ENCODE measurements around the gene GADL1. TPM values are rescaled to one million over a fixed set of nuclear protein-coding genes. Genes with fewer than 3 reads are reported as not detected.

The GADL1 gene
- polyA plus RNA-seq, 1 donor from 2014 or later: not detected

GRCh38 chr3:30720586-30721313 is 173.7 kb downstream of the GADL1 start:
- Mint-ChIP-seq H3K36me3 (no peaks in the 10 kb centered on the region), H3K4me1 (peaks cover 0 to 4% (median 0%) of the 10 kb centered on the region in 3 donors), H3K27ac (no peak overlapping the region), H3K9me3 (peaks cover 0 to 7% (median 0%) of the 10 kb centered on the region in 3 donors), H3K4me3 (no peak overlapping the region), H3K27me3 (peaks cover 10% of the 10 kb centered on the region)

- H3K4me3 Mint-ChIP-seq: no peak overlapping the region
These were observed 174.9 kb downstream of the GADL1 start for GRCh38 chr3:30719536-30719935.

GRCh38 chr3:30713885-30714503 is 180.5 kb downstream of the GADL1 start:
- Mint-ChIP-seq H3K27ac (no peak overlapping the region), H3K36me3 (no peaks in the 10 kb centered on the region)

More at GRCh38 chr3:30719536-30719935, 174.9 kb downstream of the GADL1 start:
- Mint-ChIP-seq H3K36me3 (no peaks in the 10 kb centered on the region), H3K9me3 (peaks cover 0 to 3% (median 0%) of the 10 kb centered on the region in 3 donors), H3K4me1 (peaks cover 0 to 4% (median 0%) of the 10 kb centered on the region in 3 donors), H3K27ac (no peak overlapping the region), H3K27me3 (peaks cover 14% of the 10 kb centered on the region)

GRCh38 chr3:30712991-30713390 is 181.5 kb downstream of the GADL1 start:
- H3K4me1 Mint-ChIP-seq: peaks cover 0 to 4% (median 3%) of the 10 kb centered on the region in 3 donors
- H3K27ac Mint-ChIP-seq: no peak overlapping the region
- H3K27me3 Mint-ChIP-seq: peaks cover 5% of the 10 kb centered on the region
- no peak overlapping the region for H3K4me3 Mint-ChIP-seq
- H3K36me3 Mint-ChIP-seq: no peaks in the 10 kb centered on the region
- H3K9me3 Mint-ChIP-seq: no peaks in the 10 kb centered on the region

More at GRCh38 chr3:30713885-30714503, 180.5 kb downstream of the GADL1 start:
- Mint-ChIP-seq H3K27me3 (peaks cover 7% of the 10 kb centered on the region), H3K4me1 (peaks cover 0 to 4% (median 0%) of the 10 kb centered on the region in 3 donors), H3K4me3 (no peak overlapping the region), H3K9me3 (no peaks in the 10 kb centered on the region)

GRCh38 chr3:30711867-30712266 is 182.6 kb downstream of the GADL1 start:
- peaks cover 0 to 3% (median 0%) of the 10 kb centered on the region in 3 donors for H3K9me3 Mint-ChIP-seq
- H3K27me3 Mint-ChIP-seq: peaks cover 5% of the 10 kb centered on the region
- H3K4me1 Mint-ChIP-seq: peaks cover 0 to 4% (median 3%) of the 10 kb centered on the region in 3 donors
- no peak overlapping the region for H3K27ac Mint-ChIP-seq
- no peak overlapping the region for H3K4me3 Mint-ChIP-seq
- H3K36me3 Mint-ChIP-seq: no peaks in the 10 kb centered on the region

- H3K27ac Mint-ChIP-seq: no peak overlapping the region
These were observed 183.3 kb downstream of the GADL1 start for GRCh38 chr3:30711151-30711550.

GRCh38 chr3:30710017-30710416 is 184.4 kb downstream of the GADL1 start:
- peaks cover 3% of the 10 kb centered on the region for H3K27me3 Mint-ChIP-seq
- peaks cover 2 to 3% (median 3%) of the 10 kb centered on the region in 3 donors for H3K9me3 Mint-ChIP-seq
- no peak overlapping the region for H3K4me3 Mint-ChIP-seq
- H3K27ac Mint-ChIP-seq: no peak overlapping the region
- peaks cover 0 to 4% (median 3%) of the 10 kb centered on the region in 3 donors for H3K4me1 Mint-ChIP-seq
- peaks cover 3% of the 10 kb centered on the region for H3K36me3 Mint-ChIP-seq

More at GRCh38 chr3:30711151-30711550, 183.3 kb downstream of the GADL1 start:
- Mint-ChIP-seq H3K9me3 (peaks cover 2 to 3% (median 3%) of the 10 kb centered on the region in 3 donors), H3K4me3 (no peak overlapping the region), H3K27me3 (peaks cover 5% of the 10 kb centered on the region), H3K4me1 (peaks cover 0 to 4% (median 3%) of the 10 kb centered on the region in 3 donors), H3K36me3 (no peaks in the 10 kb centered on the region)

GRCh38 chr3:30708472-30708871 is 186.0 kb downstream of the GADL1 start:
- Mint-ChIP-seq H3K27ac (peak overlapping the region in 1 of 3 donors; percentile 36), H3K9me3 (peaks cover 2 to 3% (median 3%) of the 10 kb centered on the region in 3 donors), H3K4me3 (no peak overlapping the region), H3K27me3 (no peaks in the 10 kb centered on the region), H3K4me1 (peaks cover 4 to 5% (median 4%) of the 10 kb centered on the region in 3 donors), H3K36me3 (peaks cover 3% of the 10 kb centered on the region)

- Mint-ChIP-seq H3K27ac (no peak overlapping the region), H3K4me1 (peaks cover 4 to 5% (median 4%) of the 10 kb centered on the region in 3 donors), H3K27me3 (no peaks in the 10 kb centered on the region)
These were observed 186.6 kb downstream of the GADL1 start for GRCh38 chr3:30707825-30708224.

GRCh38 chr3:30704931-30705890 is 189.2 kb downstream of the GADL1 start:
- no peaks in the 10 kb centered on the region for H3K27me3 Mint-ChIP-seq
- H3K4me1 Mint-ChIP-seq: peaks cover 6 to 7% (median 7%) of the 10 kb centered on the region in 3 donors
- H3K4me3 Mint-ChIP-seq: peak overlapping the region in 1 of 4 donors; percentile 9
- H3K9me3 Mint-ChIP-seq: peaks cover 2 to 10% (median 6%) of the 10 kb centered on the region in 3 donors
- no peak overlapping the region for H3K27ac Mint-ChIP-seq
- H3K36me3 Mint-ChIP-seq: peaks cover 3% of the 10 kb centered on the region

More at GRCh38 chr3:30707825-30708224, 186.6 kb downstream of the GADL1 start:
- no peak overlapping the region for H3K4me3 Mint-ChIP-seq
- peaks cover 2 to 10% (median 6%) of the 10 kb centered on the region in 3 donors for H3K9me3 Mint-ChIP-seq
- peaks cover 3% of the 10 kb centered on the region for H3K36me3 Mint-ChIP-seq

- Mint-ChIP-seq H3K4me1 (peaks cover 4 to 7% (median 6%) of the 10 kb centered on the region in 3 donors), H3K36me3 (peaks cover 3% of the 10 kb centered on the region), H3K9me3 (peaks cover 2 to 10% (median 6%) of the 10 kb centered on the region in 3 donors), H3K4me3 (no peak overlapping the region), H3K27me3 (no peaks in the 10 kb centered on the region), H3K27ac (peak overlapping the region in 2 of 3 donors; percentile 2 to 13)
These were observed 191.5 kb downstream of the GADL1 start for GRCh38 chr3:30702828-30703397.

GRCh38 chr3:30702038-30702827 is 192.2 kb downstream of the GADL1 start:
- H3K36me3 Mint-ChIP-seq: peaks cover 3% of the 10 kb centered on the region
- no peak overlapping the region for H3K4me3 Mint-ChIP-seq
- H3K27ac Mint-ChIP-seq: no peak overlapping the region
- peaks cover 2 to 10% (median 6%) of the 10 kb centered on the region in 3 donors for H3K9me3 Mint-ChIP-seq
- H3K27me3 Mint-ChIP-seq: no peaks in the 10 kb centered on the region
- H3K4me1 Mint-ChIP-seq: peaks cover 4 to 9% (median 6%) of the 10 kb centered on the region in 3 donors

- H3K36me3 Mint-ChIP-seq: peaks cover 3% of the 10 kb centered on the region
- H3K27me3 Mint-ChIP-seq: no peaks in the 10 kb centered on the region
- H3K27ac Mint-ChIP-seq: peak overlapping the region in 1 of 3 donors; percentile 25
- peaks cover 11 to 21% (median 17%) of the 10 kb centered on the region in 3 donors for H3K4me1 Mint-ChIP-seq
- H3K4me3 Mint-ChIP-seq: no peak overlapping the region
- H3K9me3 Mint-ChIP-seq: peaks cover 0 to 7% (median 3%) of the 10 kb centered on the region in 3 donors
These were observed 193.6 kb downstream of the GADL1 start for GRCh38 chr3:30700702-30701321.
